GM19397 (cell line): Measurements from ENCODE around the gene SFTPD.

Experiments used
- ATAC-seq: cut with Tn5 transposase; IDR thresholded peaks from one replicate; pipeline ENCODE4 v1.9.1; 2021; ENCODE audit warnings: mild to moderate bottlenecking, moderate library complexity; ENCODE audit not compliant: unreplicated experiment

The SFTPD gene

GRCh38 chr10:79946271-79947082 is 2.4 kb downstream of the SFTPD start:
- no peak for ATAC-seq

DNA sequence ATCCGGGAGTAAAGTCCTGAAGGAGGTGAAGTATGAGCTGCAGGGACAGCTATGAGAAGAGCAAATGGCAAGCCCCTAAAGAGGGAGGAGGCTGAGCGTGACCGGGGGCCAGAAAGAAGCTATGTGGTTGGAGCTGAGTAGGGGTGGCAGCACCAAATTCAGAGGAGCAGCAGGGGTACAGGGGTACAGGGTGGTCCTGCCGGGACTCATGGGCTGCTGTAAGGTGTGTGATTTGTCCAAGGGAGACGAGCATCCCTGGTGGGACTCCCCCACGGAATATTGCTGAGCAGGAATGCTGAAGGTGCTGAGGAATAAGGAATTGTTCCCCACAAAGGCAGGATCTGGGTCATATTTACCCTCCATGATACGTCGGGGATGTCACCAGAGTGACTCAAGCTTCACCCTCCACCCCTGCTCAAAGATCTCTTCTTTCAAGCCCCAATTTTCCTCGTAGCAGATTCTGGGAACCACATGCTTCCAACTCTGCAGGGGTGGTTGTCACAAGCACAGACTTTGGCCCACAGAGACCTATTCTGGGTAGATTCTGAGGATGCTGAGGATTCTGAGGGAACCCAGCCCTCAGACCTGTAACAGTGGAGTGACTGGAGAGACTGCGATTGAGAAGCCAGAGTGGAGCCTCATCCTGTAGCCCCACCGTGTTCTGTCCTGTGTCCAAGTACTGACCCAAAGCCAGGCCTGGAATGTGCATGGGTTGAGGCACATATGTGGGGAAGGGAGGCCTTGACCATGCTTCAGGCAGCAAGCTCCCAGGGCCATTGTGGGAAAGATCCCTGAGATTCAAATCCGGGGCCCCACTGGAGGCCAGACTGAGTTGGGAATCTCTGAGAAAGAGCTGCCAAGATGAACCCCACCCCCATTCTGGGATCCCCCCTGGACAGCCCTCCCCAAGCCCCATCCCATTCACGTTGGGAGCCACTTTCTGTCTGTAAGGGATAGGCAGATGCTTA is 4.2 kb downstream of the SFTPD start:
- ATAC-seq: no peak

DNA sequence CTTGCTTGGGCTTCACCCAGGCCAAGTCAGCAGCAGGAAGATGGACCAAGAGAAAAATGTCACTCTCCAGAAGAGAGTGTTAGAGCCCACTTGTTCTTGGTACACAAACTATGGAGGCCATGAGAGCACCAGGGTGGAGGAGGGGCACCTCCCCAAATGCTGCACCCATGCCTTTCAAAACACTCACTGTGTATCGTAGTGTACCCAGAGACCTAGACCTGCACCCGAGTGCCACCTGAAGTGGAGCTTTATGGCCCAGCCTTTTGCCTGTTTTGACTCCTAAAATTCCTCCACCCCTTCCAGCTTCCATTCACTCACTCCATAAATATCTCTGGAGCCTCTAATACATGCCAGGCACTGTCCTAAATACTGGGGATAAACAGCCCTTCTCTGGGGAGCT is 5.0 kb downstream of the SFTPD start:
- ATAC-seq: no peak

- ATAC-seq: no peak
Observed at GRCh38 chr10:79942261-79943185, 6.4 kb downstream of the SFTPD start.

- ATAC-seq: no peak
Observed at GRCh38 chr10:79941585-79942210, 7.2 kb downstream of the SFTPD start.

DNA sequence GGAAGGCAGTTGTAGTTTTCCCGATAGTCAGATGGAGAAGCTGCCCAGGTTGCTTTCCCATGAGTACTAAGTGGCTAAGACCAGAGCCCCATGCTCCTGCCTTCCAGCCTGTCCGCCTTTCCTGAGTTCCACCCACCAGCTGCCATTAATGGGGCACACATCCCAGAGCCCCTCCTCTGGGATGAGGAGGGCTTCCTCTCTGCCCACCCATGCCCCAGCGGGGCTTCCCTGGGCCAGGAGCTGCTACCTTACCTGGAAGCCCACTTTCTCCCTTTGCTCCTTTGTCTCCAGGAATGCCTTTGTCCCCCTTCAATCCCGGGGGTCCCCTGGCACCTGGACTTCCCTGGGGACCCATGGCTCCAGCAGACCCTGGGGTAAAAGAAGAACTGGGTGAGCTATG is 7.8 kb downstream of the SFTPD start:
- no peak for ATAC-seq

DNA sequence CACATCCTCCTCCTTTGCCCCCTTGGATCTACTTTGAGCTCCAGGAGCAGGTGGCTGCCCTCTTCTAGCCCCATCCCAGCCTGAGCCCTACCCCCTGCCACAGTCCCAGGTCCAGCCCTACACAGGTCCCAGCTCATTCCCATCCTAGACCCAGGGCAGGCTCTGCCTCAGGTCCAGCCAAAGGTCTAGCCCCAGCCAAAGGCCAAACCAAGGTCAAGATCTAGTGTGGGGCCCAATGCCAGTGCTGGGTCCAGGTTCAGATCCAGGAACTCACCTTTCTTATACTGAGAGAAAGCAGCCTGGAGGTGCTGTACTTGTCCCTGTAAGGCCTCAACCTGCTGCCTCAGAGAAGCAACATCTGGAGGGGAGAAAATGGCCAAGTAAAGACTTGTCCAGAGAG is 8.5 kb downstream of the SFTPD start:
- ATAC-seq: no peak

DNA sequence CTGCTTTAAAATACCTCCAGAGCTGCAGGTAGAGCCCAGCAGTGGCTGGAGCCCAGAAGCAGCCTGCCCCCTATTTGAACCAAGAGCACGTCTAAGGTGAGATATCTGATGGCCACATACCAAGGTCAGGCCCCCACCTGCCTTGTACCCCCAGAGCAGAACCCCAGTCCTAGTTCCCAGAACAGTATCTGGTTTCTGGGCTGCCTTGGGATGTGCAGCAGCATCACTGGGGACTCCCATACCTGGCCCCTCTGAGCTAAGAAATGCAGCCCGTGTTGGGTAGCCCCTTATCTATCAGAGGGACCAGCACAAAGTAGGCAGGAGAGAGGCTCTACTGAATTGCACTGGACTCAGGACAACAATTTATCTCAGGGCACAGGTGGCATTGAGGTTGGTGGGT is 8.9 kb downstream of the SFTPD start:
- no peak for ATAC-seq

- peak; percentile 50 for ATAC-seq
Observed at GRCh38 chr10:79938728-79939406, 10.0 kb downstream of the SFTPD start.

GRCh38 chr10:79937701-79938151 is 11.2 kb downstream of the SFTPD start:
- ATAC-seq: no peak

GRCh38 chr10:79936625-79937615 is 12.0 kb downstream of the SFTPD start:
- no peak for ATAC-seq

GRCh38 chr10:79933961-79934360 is 14.9 kb downstream of the SFTPD start:
- ATAC-seq: no peak

DNA sequence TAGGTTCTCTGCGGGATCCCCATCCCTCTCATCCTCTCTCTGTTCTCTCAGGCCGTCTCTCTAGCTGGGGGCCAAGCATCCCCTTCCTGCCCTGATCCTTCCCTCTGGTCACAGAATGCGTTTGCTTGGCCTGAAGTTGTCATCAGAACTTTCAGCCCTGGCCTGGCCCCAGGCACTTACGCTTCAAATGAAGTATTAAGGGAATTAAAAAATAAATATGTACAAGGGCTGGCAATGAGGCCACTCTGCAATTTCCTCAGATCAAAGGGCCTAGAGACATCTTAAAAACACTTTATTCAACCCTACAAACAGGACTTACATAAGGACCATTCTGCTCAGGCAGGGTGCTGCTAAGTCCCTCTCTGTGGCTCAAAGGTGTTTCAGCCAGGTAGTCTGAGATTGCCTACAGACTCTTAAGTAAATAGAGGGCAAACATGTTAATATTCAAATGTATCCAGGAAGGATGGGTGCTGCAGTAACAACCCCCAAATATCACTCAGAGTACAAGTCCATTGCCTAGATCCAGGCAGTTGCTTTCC is 16.0 kb downstream of the SFTPD start:
- no peak for ATAC-seq

GRCh38 chr10:79932307-79932706 is 16.6 kb downstream of the SFTPD start:
- ATAC-seq: no peak

- ATAC-seq: no peak
Observed at GRCh38 chr10:79930751-79931150, 18.2 kb downstream of the SFTPD start.

GRCh38 chr10:79930267-79930666 is 18.6 kb downstream of the SFTPD start:
- ATAC-seq: no peak

- ATAC-seq: peak; percentile 80
Observed at GRCh38 chr10:79929409-79929904, 19.4 kb downstream of the SFTPD start.

GRCh38 chr10:79928028-79928583 is 20.8 kb downstream of the SFTPD start:
- ATAC-seq: no peak
